B cell (primary cell): ENCODE results near the gene SLC41A3. TPM values are rescaled to one million over a fixed set of nuclear protein-coding genes. Genes with fewer than 3 reads are reported as not detected.

Source experiments
- ATAC-seq: fragments of 200-7000 bp; cut with Tn5 transposase; one replicate; pipeline ENCODE4 v1.10.0; 2021; ENCODE audit warnings: low read depth, mild to moderate bottlenecking, moderate number of reproducible peaks, moderate library complexity
- CTCF ChIA-PET: fragments of 350-600 bp; sonication (Branson Sonifier 250); formaldehyde crosslinking; loops from one replicate; lab custom pipeline; 2021; ENCODE audit warnings: antibody characterized with exemption, inconsistent platforms; lab: Charles Lee
- POLR2A ChIA-PET: fragments of 350-600 bp; sonication (Branson Sonifier 250); formaldehyde crosslinking; loops from one replicate; lab custom pipeline; 2021; ENCODE audit warnings: antibody characterized with exemption; lab: Charles Lee
- DNase-seq: peaks from one replicate; pipeline ENCODE4 v3.0.0; 2013
- H2AFZ ChIP-seq: 2 replicates; pipeline ENCODE4 v1.6.1; 2012; ENCODE audit warnings: mild to moderate bottlenecking, low read depth, low read length; ENCODE audit not compliant: insufficient read depth, poor library complexity, severe bottlenecking
- H3K27ac ChIP-seq, 2 donors: 1 replicate in 1 of 2; 2 replicates in 1 of 2; pipeline ENCODE4 v1.5.1; 2012 to 2013; ENCODE audit warnings: low read length in 2 of 2, mild to moderate bottlenecking in 2 of 2, moderate library complexity in 1 of 2
- H3K27me3 ChIP-seq, 4 experiments: fragments of 200-600 bp in 1 of 4; sonication (generic) in 1 of 4; replicated peaks in 1 of 4; 1 replicate in 2 of 4; 2 replicates in 2 of 4; pipeline versions ENCODE4 v1.6.1 to v1.7.0; 2013 to 2016; ENCODE audit warnings: low read length in 3 of 4, mild to moderate bottlenecking in 2 of 4, mixed read lengths in 1 of 4, moderate library complexity in 1 of 4; ENCODE audit not compliant: insufficient read depth in 4 of 4, control insufficient read depth in 3 of 4; ENCODE audit errors: control extremely low read depth in 1 of 4
- H3K36me3 ChIP-seq, 2 experiments: replicated peaks in 1 of 2; 1 replicate in 1 of 2; 2 replicates in 1 of 2; pipeline versions ENCODE4 v1.6.1 to v1.7.1; 2013; ENCODE audit warnings: low read length in 1 of 2; ENCODE audit not compliant: insufficient read depth in 2 of 2, control insufficient read depth in 1 of 2; ENCODE audit errors: control extremely low read depth in 1 of 2, extremely low read depth in 1 of 2
- H3K4me1 ChIP-seq, 2 donors: fragments of 200-600 bp in 1 of 2; sonication (generic) in 1 of 2; 1 replicate in 1 of 2; 2 replicates in 1 of 2; pipeline versions ENCODE4 v1.5.1 to v1.6.1; 2013 to 2017; ENCODE audit warnings: low read length in 2 of 2; ENCODE audit not compliant: control insufficient read depth in 2 of 2, insufficient read depth in 2 of 2
- H3K4me2 ChIP-seq: replicated peaks from 2 replicates; pipeline ENCODE3; 2012; ENCODE audit warnings: mild to moderate bottlenecking, low read depth, low read length; ENCODE audit not compliant: poor library complexity, severe bottlenecking
- H3K4me3 ChIP-seq, 5 experiments: fragments of 200-600 bp in 1 of 5; sonication (generic) in 1 of 5; 1 replicate in 3 of 5; 2 replicates in 2 of 5; pipeline versions ENCODE4 v1.5.1 to v1.7.0; 2011 to 2016; ENCODE audit warnings: low read length in 4 of 5, mild to moderate bottlenecking in 4 of 5, low read depth in 2 of 5, control low read depth in 1 of 5, moderate library complexity in 1 of 5; ENCODE audit not compliant: insufficient read depth in 1 of 5; ENCODE audit errors: control extremely low read depth in 1 of 5, extremely low read depth in 1 of 5
- H3K79me2 ChIP-seq: fragments of 200-600 bp; sonication (generic); one replicate; pipeline ENCODE4 v1.6.0; 2016; ENCODE audit warnings: low read length; ENCODE audit not compliant: control insufficient read depth, insufficient read depth
- H3K9ac ChIP-seq: fragments of 200-600 bp; sonication (generic); 2 replicates; pipeline ENCODE4 v1.6.1; 2017; ENCODE audit warnings: mild to moderate bottlenecking, low read length, moderate library complexity
- H3K9me3 ChIP-seq, 3 donors: one replicate each; pipeline versions ENCODE4 v1.6.1 to v1.7.1; 2013; ENCODE audit warnings: low read length in 2 of 3; ENCODE audit not compliant: control insufficient read depth in 2 of 3, insufficient read depth in 1 of 3; ENCODE audit errors: control extremely low read depth in 1 of 3
- H4K20me1 ChIP-seq: 2 replicates; pipeline ENCODE4 v1.6.0; 2012; ENCODE audit warnings: mild to moderate bottlenecking, low read length; ENCODE audit not compliant: insufficient read depth, control insufficient read depth, poor library complexity, severe bottlenecking
- H3K27ac Mint-ChIP-seq: one replicate; pipeline ENCODE4 v1.8.0; 2021; ENCODE audit warnings: mixed read lengths
- H3K27me3 Mint-ChIP-seq: one replicate; pipeline ENCODE4 v1.8.0; 2021; ENCODE audit warnings: mixed read lengths
- H3K4me1 Mint-ChIP-seq: one replicate; pipeline ENCODE4 v1.8.0; 2021; ENCODE audit warnings: mixed read lengths
- H3K4me3 Mint-ChIP-seq: one replicate; pipeline ENCODE4 v1.8.0; 2021; ENCODE audit warnings: mixed read lengths
- H3K9me3 Mint-ChIP-seq: one replicate; pipeline ENCODE4 v1.8.0; 2022; ENCODE audit warnings: mixed read lengths; ENCODE audit not compliant: insufficient read depth
- CTCF ChIP-seq: fragments of 200-600 bp; IDR thresholded peaks from one replicate; pipeline ENCODE4 v1.8.0; 2022; ENCODE audit warnings: antibody characterized with exemption, mild to moderate bottlenecking
- EZH2 ChIP-seq: IDR thresholded peaks from 2 replicates; pipeline ENCODE4 v1.6.1; 2012; ENCODE audit warnings: borderline replicate concordance, low read depth, mild to moderate bottlenecking, moderate library complexity, low read length; ENCODE audit not compliant: insufficient read depth, poor library complexity, severe bottlenecking
- WGBS: methylation state at CpG from one replicate; pipeline ENCODE4 v1.1.5; 2013; ENCODE audit warnings: missing lambda C conversion rate; ENCODE audit not compliant: insufficient coverage; 5-methylcytosine and 5-hydroxymethylcytosine counted together
- intact Hi-C: fragments of 100-400 bp; cut with micrococcal nuclease; formaldehyde crosslinking; loops from one replicate; pipeline ENCODE4 v1.10.0; 2022
- polyA plus RNA-seq: library from polyadenylated mRNA; depleted of rRNA; stranded (reverse); fragments of >200 nt; gene quantifications from 2 replicates; pipeline ENCODE4 v1.2.3, GENCODE V29; 2012
- total RNA-seq, 2 donors: library from RNA; stranded (reverse); fragments of 120-200 nt in 1 of 2; gene quantifications; 1 replicate in 1 of 2; 2 replicates in 1 of 2; pipeline versions ENCODE4 v1.2.3 to v1.2.4, GENCODE V29; 2013 to 2022

Gene SLC41A3
- total and polyA plus RNA-seq, 2 donors (not counting 1 experiment from before 2014, with no cell fraction given), result 34.2 to 39.3 TPM

- intact Hi-C loops, result no loop called here
- WGBS, result 96% methylated on average over 10 of the region's 10 CpGs
- CTCF ChIA-PET, result no interaction called here
Measured at GRCh38 chr3:126023390-126023789, 60.5 kb downstream of the SLC41A3 start.

More at GRCh38 chr3:126023390-126023789, 60.5 kb downstream of the SLC41A3 start:
- peaks cover 0 to 17% of the 10 kb centered on the region in 2 donors for H3K4me1 ChIP-seq
- no peak overlapping the region for H2AFZ ChIP-seq
- no peak overlapping the region for H3K4me3 Mint-ChIP-seq
- POLR2A ChIA-PET, result no interaction called here
- H3K79me2 ChIP-seq, result no peaks in the 10 kb centered on the region
- H3K4me2 ChIP-seq, result no peak overlapping the region
- peaks cover 0 to 12% of the 10 kb centered on the region in 2 experiments for H3K36me3 ChIP-seq
- peaks cover 3% of the 10 kb centered on the region for H3K9me3 Mint-ChIP-seq
- no peak for TF ChIP-seq CTCF
- no peak for TF ChIP-seq EZH2
- DNase-seq, result no peak
- H3K27ac ChIP-seq, result no peak overlapping the region
- H3K4me3 ChIP-seq, result no peak overlapping the region
- no peaks in the 10 kb centered on the region for H3K27me3 Mint-ChIP-seq
- H4K20me1 ChIP-seq, result no peaks in the 10 kb centered on the region
- no peak overlapping the region for H3K27ac Mint-ChIP-seq
- peaks cover 0 to 6% (median 6%) of the 10 kb centered on the region in 3 donors for H3K9me3 ChIP-seq
- H3K9ac ChIP-seq, result no peak overlapping the region
- peaks cover 14% of the 10 kb centered on the region for H3K4me1 Mint-ChIP-seq
- no peak for ATAC-seq
- no peaks in the 10 kb centered on the region for H3K27me3 ChIP-seq
